ENCODE data around the gene ADAMTS12.

DNA sequence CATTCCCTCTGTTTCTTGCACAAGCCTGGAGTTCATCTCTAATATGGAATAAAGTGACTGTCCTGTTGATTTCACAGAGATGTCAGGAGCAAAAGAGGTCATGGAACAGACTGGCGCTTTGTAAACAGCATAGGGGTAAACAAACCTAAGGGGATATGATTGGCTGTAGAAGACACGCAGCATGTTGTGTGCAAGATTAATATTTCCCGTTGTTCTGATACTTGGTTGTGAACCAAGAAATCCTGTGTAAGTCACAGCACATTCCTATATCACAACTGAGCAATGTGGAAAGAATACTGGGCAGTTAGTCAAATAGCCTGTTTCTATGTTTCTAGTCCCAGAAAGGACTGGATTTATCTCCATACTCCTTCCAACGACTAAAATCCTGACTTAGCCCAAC is 3.2 kb downstream of the ADAMTS12 start:
- TF ChIP-seq CTCF (IDR thresholded peaks at IDR 0.05): no peak
- no peak for TF ChIP-seq POLR2A (IDR thresholded peaks at IDR 0.05)
